ENCODE data around the gene PARVG. TPM values are rescaled to one million over a fixed set of nuclear protein-coding genes. Genes with fewer than 3 reads are reported as not detected.

Gene PARVG
- total RNA-seq, 2 experiments from 2014 or later, result 58.5 to 59.5 TPM

DNA sequence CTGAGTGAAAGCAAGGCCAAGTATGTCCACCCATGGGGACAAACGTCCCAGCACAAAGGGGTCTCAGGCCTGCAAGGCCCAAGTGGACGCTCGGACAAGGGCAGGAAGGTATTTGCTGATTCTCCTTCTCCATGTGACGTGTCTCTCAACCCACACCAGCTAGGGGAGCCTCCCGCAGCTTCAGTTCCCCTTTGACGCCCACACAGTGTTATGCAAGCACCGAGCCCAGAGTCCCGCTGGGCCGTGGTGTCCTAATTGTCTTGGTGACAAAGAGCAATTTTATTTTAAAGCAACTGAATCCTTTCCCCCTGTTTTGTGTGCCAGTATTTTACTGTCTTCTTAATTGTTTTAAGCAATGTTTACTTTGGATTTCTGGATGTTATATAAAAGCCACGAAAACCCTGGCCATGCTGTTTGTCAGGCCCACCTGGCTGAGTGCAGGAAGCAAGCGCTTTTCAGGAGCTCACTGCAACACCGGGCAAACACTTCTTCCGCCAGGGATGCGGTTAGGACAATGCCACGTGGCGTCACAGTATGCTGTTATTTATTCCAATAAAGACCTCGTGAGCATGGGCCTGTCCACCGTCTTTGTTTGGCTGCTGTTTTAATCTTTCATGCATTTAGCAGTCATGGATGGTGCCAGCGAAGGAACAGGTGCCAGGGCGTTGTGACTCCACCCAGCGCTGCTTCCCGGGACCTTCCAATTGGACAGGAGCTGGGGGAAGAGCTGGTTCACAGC is 8.2 kb upstream of the PARVG start:
- no peak overlapping the region for H3K4me3 Mint-ChIP-seq
- H3K36me3 Mint-ChIP-seq, result peaks cover 2% of the 10 kb centered on the region
- H3K4me1 Mint-ChIP-seq (ENCODE audit: low read depth), result no peaks in the 10 kb centered on the region
- H3K9me3 Mint-ChIP-seq, result no peaks in the 10 kb centered on the region
- CTCF ChIA-PET, result interaction anchor here (0.6 kb wide), 1 partner anchor 38 kb away, joined by 6 read pairs; no protein-coding TSS in a partner anchor
- POLR2A ChIA-PET, result no interaction called here
- intact Hi-C loops (cut with micrococcal nuclease), result no loop called here
- no peak for DNase-seq
- H3K27me3 Mint-ChIP-seq, result no peaks in the 10 kb centered on the region
- no peak overlapping the region for H3K27ac Mint-ChIP-seq

- Mint-ChIP-seq H3K36me3 (no peaks in the 10 kb centered on the region), H3K9me3 (no peaks in the 10 kb centered on the region)
- CTCF ChIA-PET, result no interaction called here
Observed at GRCh38 chr22:44173154-44173553, 7.6 kb upstream of the PARVG start.

DNA sequence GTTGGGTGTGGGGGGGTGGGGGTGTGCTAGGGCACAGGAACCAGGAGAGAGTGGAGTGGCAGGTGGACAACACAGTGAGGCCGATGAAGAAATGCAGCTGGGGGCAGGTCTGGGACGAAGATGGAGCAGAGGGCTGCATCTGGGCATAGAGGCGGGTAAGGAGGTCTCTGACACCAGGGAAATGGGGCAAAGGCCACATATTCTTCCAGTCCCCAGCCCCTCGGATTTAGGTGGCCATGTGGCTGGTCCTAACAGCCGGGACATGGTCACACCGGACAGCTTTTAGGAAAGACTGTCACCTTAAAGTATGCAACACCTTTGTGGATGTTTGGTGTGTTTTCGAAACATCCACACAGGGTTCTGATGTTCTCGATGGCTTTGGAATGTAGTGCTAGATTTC is 5.0 kb upstream of the PARVG start:
- intact Hi-C loops (cut with micrococcal nuclease), result no loop called here
- Mint-ChIP-seq H3K27ac (no peak overlapping the region), H3K27me3 (no peaks in the 10 kb centered on the region), H3K9me3 (no peaks in the 10 kb centered on the region), H3K4me1 (ENCODE audit: low read depth) (peaks cover 5% of the 10 kb centered on the region), H3K4me3 (no peak overlapping the region), H3K36me3 (no peaks in the 10 kb centered on the region)
- CTCF ChIA-PET, result no interaction called here
- POLR2A ChIA-PET, result no interaction called here
- DNase-seq, result no peak

More at GRCh38 chr22:44173154-44173553, 7.6 kb upstream of the PARVG start:
- Mint-ChIP-seq H3K4me3 (no peak overlapping the region), H3K27me3 (no peaks in the 10 kb centered on the region), H3K4me1 (ENCODE audit: low read depth) (no peaks in the 10 kb centered on the region), H3K27ac (no peak overlapping the region)
- DNase-seq, result no peak
- POLR2A ChIA-PET, result no interaction called here
- intact Hi-C loops (cut with micrococcal nuclease), result no loop called here

- H3K4me3 Mint-ChIP-seq, result no peak overlapping the region
- peaks cover 5% of the 10 kb centered on the region for H3K36me3 Mint-ChIP-seq
- intact Hi-C loops (cut with micrococcal nuclease), result no loop called here
- DNase-seq, result no peak
- H3K4me1 Mint-ChIP-seq (ENCODE audit: low read depth), result peaks cover 19% of the 10 kb centered on the region
- no peaks in the 10 kb centered on the region for H3K9me3 Mint-ChIP-seq
- H3K27me3 Mint-ChIP-seq, result no peaks in the 10 kb centered on the region
- CTCF ChIA-PET, result no interaction called here
- no peak overlapping the region for H3K27ac Mint-ChIP-seq
- POLR2A ChIA-PET, result interaction anchor here (0.6 kb wide), 1 partner anchor 14 kb away, joined by 3 read pairs; no protein-coding TSS in a partner anchor
Observed at GRCh38 chr22:44179196-44179988, 1.3 kb upstream of the PARVG start.

DNA sequence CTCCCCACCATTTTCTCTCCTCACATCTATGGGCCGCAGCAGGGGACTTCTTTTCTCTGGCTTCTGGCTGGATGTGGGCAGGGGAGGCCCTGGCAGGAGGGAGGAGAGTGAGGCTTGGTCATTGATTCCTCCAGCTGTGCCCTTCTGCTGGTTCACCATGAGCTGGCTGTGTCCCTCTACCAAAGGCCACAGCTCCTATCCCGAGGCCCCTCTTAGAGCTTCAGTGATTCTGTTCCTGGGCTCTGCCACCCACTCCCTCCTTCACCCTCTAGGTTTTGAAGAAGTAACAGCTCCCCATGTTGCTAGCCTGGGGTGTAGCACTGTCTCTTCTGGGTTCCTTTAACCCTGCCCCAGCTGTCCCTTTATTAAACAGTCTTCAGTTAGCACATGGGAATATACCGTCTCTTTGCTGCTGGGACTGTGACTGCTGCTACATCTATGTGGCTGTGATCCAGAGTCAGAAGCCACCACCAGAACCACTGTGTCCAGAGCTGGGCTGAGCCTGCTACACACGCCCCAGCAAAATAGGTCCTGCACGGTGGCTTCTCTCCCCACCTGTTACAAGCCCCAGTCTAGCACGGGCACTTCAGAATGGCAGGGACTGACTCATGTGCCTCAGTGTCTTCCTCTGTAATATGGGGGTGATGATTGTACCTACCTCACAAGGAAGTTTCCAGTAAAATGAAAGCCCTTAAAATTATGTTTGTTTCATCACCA is 578 bp upstream of the PARVG start:
- no peaks in the 10 kb centered on the region for H3K9me3 Mint-ChIP-seq
- peaks cover 5% of the 10 kb centered on the region for H3K36me3 Mint-ChIP-seq
- peak overlapping the region; percentile 86 for H3K4me3 Mint-ChIP-seq
- CTCF ChIA-PET, result no interaction called here
- no peaks in the 10 kb centered on the region for H3K27me3 Mint-ChIP-seq
- no peak for DNase-seq
- intact Hi-C loops (cut with micrococcal nuclease), result loop anchor here (5.0 kb wide), 2 partner anchors 188 to 502 kb away; no protein-coding TSS in a partner anchor
- peaks cover 22% of the 10 kb centered on the region for H3K4me1 Mint-ChIP-seq (ENCODE audit: low read depth)
- POLR2A ChIA-PET, result interaction anchor here (0.6 to 3.4 kb wide), 3 partner anchors 11 to 156 kb away, joined by 3 to 13 read pairs (median 5); partner anchors contain the start of gene PARVB
- H3K27ac Mint-ChIP-seq, result no peak overlapping the region

DNA sequence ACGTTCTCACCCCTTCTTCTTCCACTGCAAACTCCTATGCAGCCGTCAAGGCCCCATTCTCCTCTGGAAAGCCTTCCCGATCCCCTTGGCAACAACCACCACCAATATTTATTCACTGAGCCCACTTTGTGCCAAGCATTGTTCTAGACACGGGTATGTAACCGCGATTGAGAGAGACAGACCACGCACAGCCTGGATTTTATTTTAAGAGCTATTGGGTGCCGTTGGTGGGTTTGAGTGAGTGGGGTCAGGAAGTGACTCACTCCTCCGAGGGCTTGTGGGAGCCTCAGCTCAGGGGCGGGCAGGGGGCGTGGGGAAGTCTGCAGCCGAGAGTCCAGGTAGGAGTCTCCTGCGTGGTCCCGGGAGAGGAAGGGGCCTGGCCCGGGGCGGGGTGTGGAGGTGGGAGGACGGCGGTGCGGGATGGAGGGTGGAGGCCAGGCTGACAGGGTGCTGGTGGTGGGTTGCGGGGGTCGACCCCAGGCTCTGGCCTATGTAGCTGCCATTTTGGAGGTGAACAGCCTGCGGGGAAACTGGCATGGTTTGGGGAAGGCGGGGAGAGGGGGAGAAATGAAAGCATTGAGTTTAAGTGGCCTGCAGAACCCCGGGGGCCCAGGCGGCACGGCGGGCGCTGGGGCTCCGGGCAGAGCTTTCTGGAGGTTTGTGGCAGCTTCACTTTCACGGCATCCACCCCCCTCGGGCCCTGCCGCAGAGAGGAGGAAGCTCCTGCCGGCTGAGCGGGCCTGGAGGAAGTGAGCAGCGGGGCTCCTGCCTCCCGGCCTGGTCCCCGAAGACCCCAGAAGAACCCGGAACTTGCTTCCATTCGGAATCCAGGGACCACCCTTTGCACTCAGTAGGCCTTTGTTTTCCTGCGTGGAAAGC is 547 bp downstream of the PARVG start:
- POLR2A ChIA-PET, result interaction anchor here (0.8 to 3.4 kb wide), 5 partner anchors 10 to 157 kb away, joined by 3 to 13 read pairs (median 4); partner anchors contain the start of gene PARVB
- no peaks in the 10 kb centered on the region for H3K27me3 Mint-ChIP-seq
- peak overlapping the region; percentile 86 for H3K4me3 Mint-ChIP-seq
- intact Hi-C loops (cut with micrococcal nuclease), result loop anchor here (5.0 kb wide), 2 partner anchors 189 to 501 kb away; no protein-coding TSS in a partner anchor
- peaks cover 23% of the 10 kb centered on the region for H3K4me1 Mint-ChIP-seq (ENCODE audit: low read depth)
- peak; percentile 78 for DNase-seq
- peak overlapping the region; percentile 89 for H3K27ac Mint-ChIP-seq
- peaks cover 5% of the 10 kb centered on the region for H3K36me3 Mint-ChIP-seq
- CTCF ChIA-PET, result interaction anchor here (0.6 to 1.4 kb wide), 6 partner anchors 14 to 216 kb away, joined by 3 to 5 read pairs (median 3); no protein-coding TSS in a partner anchor
- no peaks in the 10 kb centered on the region for H3K9me3 Mint-ChIP-seq

DNA sequence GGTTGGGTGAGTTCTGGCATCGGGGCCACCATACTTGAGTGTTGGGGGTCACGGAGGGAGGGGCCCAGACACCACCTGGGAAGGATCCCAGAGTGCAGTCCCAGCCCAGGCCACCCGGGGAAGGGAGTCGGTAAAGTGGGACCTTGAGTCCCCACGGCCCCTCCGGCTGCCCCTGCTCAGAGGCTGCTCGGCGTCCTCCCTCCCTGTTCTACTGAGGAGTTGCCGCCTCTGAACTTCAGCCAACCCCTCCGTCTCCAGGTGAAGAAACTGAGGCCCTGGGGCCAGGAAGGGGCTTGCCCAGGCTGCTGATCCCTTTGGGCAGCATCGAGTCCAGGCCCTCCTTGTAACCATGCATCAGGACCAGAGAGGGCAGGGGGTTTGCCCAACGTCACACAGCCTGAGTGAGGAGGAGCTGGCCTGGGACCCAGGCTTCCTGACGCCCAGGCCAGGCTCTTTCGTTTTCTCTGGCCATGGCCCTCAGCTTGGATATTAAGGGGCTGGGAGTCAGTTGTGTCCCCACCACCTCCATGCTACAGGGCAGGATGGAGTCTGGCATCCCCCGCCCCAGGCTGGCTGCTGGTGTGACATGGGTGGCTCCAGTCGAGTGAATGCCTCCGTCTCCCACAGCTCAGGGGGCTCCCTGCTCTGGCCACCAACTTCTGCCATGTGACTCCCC is 1.3 kb downstream of the PARVG start:
- ChIA-PET CTCF (interaction anchor here (0.7 to 1.7 kb wide), 5 partner anchors 15 to 189 kb away, joined by 3 to 7 read pairs (median 3); no protein-coding TSS in a partner anchor), POLR2A (interaction anchor here (0.8 to 3.4 kb wide), 4 partner anchors 9 to 45 kb away, joined by 3 to 13 read pairs (median 4); no protein-coding TSS in a partner anchor)
- H3K36me3 Mint-ChIP-seq, result peaks cover 5% of the 10 kb centered on the region
- H3K4me3 Mint-ChIP-seq, result peak overlapping the region; percentile 86
- H3K27ac Mint-ChIP-seq, result peak overlapping the region; percentile 89
- no peaks in the 10 kb centered on the region for H3K27me3 Mint-ChIP-seq
- intact Hi-C loops (cut with micrococcal nuclease), result loop anchor here (1.0 to 5.0 kb wide), 3 partner anchors 9 to 500 kb away; no protein-coding TSS in a partner anchor
- H3K9me3 Mint-ChIP-seq, result no peaks in the 10 kb centered on the region
- DNase-seq, result peak; percentile 44
- peaks cover 23% of the 10 kb centered on the region for H3K4me1 Mint-ChIP-seq (ENCODE audit: low read depth)

DNA sequence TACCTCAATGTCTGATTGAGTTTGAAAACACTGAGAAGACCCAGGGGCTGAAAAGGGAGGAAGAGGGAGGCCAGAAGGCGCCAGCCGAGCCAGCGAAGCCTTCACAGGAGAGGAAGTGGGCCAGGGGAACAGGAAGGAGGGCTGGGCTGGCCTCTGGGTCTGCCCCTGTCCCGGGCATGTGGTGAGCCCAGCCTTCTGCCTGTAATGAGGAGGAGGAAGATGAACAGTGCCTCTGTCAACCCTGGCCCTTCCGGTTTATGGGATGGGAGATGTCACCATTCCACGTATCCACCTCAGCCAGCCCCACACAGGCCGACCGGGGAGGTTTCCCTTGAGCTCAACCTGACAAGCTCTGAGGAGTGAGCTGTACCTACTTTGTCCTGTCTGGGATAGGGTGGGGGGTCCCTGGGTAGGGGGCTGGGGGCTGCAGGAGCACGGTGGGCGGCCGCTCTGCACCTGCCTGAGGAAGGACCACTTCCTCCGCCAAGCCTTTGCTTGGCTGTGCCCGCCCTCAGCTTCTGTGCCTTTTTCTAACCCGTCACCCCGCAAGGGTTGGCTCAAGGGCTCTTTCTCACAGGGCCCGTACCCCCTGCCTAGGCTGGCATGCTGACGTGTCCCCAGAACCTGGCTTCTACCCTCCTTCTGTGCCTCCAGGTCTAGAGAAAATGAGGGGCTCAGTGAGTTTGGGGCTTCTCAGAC is 2.0 kb downstream of the PARVG start:
- Mint-ChIP-seq H3K4me3 (peak overlapping the region; percentile 86), H3K27me3 (no peaks in the 10 kb centered on the region), H3K9me3 (no peaks in the 10 kb centered on the region), H3K27ac (peak overlapping the region; percentile 89), H3K36me3 (peaks cover 5% of the 10 kb centered on the region), H3K4me1 (ENCODE audit: low read depth) (peaks cover 23% of the 10 kb centered on the region)
- DNase-seq, result peak; percentile 74
- ChIA-PET POLR2A (interaction anchor here (0.5 to 3.4 kb wide), 3 partner anchors 8 to 1369 kb away, joined by 3 to 13 read pairs (median 3); no protein-coding TSS in a partner anchor), CTCF (interaction anchor here (0.9 to 1.7 kb wide), 3 partner anchors 13 to 189 kb away, joined by 3 to 7 read pairs (median 3); no protein-coding TSS in a partner anchor)
- intact Hi-C loops (cut with micrococcal nuclease), result loop anchor here (1.0 to 5.0 kb wide), 3 partner anchors 9 to 500 kb away; no protein-coding TSS in a partner anchor

DNA sequence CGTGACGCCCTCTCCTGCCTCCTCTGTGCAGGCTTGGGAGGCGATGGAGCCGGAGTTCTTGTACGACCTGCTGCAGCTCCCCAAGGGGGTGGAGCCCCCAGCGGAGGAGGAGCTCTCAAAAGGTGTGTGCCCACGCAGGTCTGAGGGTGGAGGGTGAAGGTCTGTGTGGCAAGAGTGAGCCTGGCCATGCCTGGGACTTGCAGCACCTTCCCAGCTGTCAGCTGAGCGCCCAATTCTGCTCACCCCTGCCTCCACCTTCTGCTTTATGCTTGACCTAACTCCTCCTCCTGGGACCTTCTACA is 2.5 kb downstream of the PARVG start:
- H3K4me1 Mint-ChIP-seq (ENCODE audit: low read depth), result peaks cover 23% of the 10 kb centered on the region
- no peak for DNase-seq
- H3K36me3 Mint-ChIP-seq, result peaks cover 5% of the 10 kb centered on the region
- H3K4me3 Mint-ChIP-seq, result peak overlapping the region; percentile 86
- peak overlapping the region; percentile 39 for H3K27ac Mint-ChIP-seq
- CTCF ChIA-PET, result interaction anchor here (1.0 to 1.7 kb wide), 2 partner anchors 13 to 190 kb away, joined by 3 to 7 read pairs; no protein-coding TSS in a partner anchor
- no peaks in the 10 kb centered on the region for H3K27me3 Mint-ChIP-seq
- POLR2A ChIA-PET, result interaction anchor here (0.5 to 3.4 kb wide), 2 partner anchors 8 to 1369 kb away, joined by 3 to 13 read pairs; no protein-coding TSS in a partner anchor
- H3K9me3 Mint-ChIP-seq, result no peaks in the 10 kb centered on the region
- intact Hi-C loops (cut with micrococcal nuclease), result loop anchor here (5.0 kb wide), 2 partner anchors 191 to 499 kb away; no protein-coding TSS in a partner anchor

DNA sequence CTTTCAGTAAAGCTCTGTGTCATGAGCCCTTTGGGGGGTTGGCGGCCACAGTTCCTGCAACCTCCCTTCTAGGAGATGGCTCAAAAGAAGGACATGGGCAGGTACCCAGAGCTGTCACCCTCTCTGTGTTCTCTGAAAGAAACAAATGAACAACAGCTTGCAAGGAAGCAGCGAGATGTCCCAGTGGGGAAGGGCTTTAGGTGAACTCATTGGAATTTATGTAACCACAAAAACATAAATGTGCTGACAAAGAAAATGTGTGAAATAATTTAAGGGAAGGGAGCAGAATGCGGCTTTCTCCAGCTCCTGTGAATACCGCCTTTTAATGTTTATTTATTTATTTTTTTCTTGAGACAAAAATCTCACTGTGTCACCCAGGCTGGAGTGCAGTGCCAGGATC is 3.3 kb downstream of the PARVG start:
- H3K36me3 Mint-ChIP-seq, result peaks cover 5% of the 10 kb centered on the region
- H3K27ac Mint-ChIP-seq, result no peak overlapping the region
- no peak overlapping the region for H3K4me3 Mint-ChIP-seq
- intact Hi-C loops (cut with micrococcal nuclease), result loop anchor here (5.0 kb wide), 2 partner anchors 192 to 498 kb away; no protein-coding TSS in a partner anchor
- CTCF ChIA-PET, result no interaction called here
- no peak for DNase-seq
- no peaks in the 10 kb centered on the region for H3K27me3 Mint-ChIP-seq
- H3K4me1 Mint-ChIP-seq (ENCODE audit: low read depth), result peaks cover 23% of the 10 kb centered on the region
- no peaks in the 10 kb centered on the region for H3K9me3 Mint-ChIP-seq
- POLR2A ChIA-PET, result no interaction called here
